NCI-H2107 treated with DMSO at 0.1 percent for 48 hours (cell line): Measurements from ENCODE around the gene SERPINI2.

Source experiments
- DNase-seq: peaks from one replicate; lab custom pipeline; 2025; ENCODE audit not compliant: unreplicated experiment; lab: John Stamatoyannopoulos, UW

Gene SERPINI2, protein sequence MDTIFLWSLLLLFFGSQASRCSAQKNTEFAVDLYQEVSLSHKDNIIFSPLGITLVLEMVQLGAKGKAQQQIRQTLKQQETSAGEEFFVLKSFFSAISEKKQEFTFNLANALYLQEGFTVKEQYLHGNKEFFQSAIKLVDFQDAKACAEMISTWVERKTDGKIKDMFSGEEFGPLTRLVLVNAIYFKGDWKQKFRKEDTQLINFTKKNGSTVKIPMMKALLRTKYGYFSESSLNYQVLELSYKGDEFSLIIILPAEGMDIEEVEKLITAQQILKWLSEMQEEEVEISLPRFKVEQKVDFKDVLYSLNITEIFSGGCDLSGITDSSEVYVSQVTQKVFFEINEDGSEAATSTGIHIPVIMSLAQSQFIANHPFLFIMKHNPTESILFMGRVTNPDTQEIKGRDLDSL

GRCh38 chr3:167473863-167474262 is at the start of gene SERPINI2:
Gene SERPINI2, minus strand, starts transcription at chr3:167474042. Its CDS starts 2,208 bp downstream, at chr3:167471834.
- DNase-seq, result no peak

- DNase-seq, result no peak
Measured at GRCh38 chr3:167521006-167521355, 47.1 kb upstream of the SERPINI2 start.

- no peak for DNase-seq
Measured at GRCh38 chr3:167520266-167521005, 46.6 kb upstream of the SERPINI2 start.

DNA sequence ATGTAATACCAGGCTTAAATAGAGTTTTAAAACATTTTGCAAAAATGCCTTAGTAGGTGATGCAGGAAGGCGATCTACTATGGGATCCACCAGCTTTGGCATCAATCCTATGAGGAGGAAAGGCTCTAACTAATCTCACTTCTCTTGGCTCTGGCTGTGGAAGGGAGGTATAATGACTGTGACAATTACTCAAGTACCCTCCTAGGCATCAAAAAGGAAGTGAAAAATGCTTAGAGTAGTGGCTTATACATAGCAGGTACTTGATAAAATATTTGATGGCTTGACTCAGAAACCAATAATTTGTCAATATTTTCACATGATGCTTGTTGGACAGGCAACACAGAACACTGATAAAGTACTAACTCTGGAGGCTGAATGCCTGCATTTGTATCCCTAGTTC is 34.1 kb upstream of the SERPINI2 start:
- DNase-seq, result no peak

DNA sequence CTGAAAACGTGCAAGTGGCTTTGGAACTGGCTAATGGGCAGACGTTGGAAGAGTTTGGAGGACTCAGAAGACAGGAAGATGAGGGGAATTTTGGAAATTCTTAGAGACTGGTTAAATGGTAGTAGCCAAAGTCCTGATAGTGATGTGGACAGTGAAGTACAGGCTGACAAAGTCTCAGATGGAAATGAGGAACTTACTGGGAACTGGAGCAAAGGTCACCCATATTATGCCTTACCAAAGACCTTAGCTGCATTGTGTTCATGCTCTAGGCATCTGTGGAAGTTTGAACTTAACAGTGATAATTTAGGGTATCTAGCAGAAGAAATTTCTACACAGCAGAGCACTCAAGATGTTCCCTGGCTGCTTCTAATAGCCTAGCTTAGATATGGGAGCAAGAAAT is 28.6 kb upstream of the SERPINI2 start:
- no peak for DNase-seq

DNA sequence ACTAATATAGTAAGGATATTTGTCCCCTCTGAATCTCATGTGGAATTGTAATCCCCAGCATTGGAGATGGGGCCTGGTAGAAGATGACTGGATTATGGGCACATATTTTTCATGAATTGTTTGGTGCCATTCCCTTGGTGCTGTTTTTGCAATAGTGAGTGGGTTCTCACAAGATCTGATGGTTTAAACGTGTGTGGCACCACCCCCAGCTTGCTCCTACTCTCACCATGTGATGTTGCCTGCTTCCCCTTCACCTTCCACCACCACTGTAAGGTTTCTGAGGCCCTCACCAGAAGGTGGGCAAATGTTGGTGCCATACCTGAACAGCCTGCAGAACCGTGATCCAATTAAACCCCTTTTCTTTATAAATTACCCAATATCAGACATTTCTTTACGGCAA is 28.1 kb upstream of the SERPINI2 start:
- DNase-seq, result no peak

- no peak for DNase-seq
Measured at GRCh38 chr3:167497903-167498302, 24.1 kb upstream of the SERPINI2 start.

DNA sequence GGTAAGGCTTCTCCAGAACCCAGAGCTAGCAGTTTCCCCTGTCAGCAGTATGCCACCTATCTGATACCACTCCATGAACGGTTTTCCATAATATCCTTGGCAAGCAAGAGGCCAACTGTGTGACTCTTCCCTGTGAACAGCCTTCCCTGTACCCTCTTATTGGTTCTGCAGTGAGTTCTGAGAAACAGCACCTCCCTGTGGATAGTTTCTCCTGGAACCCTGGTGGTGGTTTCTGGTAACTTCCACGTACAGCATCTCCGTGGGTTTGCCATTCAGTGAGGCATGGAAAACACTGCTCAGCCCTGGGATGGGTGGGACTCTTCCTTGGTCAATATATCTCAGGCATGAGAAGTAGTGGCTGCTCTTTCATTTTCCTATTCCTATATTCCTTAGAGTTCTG is 19.4 kb upstream of the SERPINI2 start:
- no peak for DNase-seq

DNA sequence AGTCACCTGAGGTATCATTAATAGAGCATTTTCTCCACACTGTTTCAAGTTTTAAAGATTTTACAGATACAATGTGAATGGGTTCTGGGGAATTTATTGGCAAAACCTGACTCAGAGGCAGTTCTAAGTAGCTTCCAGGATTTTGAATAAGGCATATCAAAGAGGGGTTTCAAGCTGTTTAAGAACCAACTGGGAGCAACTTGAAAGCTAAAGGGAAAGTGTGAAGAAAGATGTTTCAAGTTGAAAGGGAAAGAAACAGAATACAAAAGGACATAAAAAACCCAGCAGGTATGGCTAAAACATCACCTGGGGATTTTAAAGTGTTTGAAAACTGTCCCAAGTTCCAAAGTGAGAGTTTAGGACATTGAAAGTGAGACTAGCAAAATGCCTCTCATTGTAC is 17.8 kb upstream of the SERPINI2 start:
- DNase-seq, result no peak

DNA sequence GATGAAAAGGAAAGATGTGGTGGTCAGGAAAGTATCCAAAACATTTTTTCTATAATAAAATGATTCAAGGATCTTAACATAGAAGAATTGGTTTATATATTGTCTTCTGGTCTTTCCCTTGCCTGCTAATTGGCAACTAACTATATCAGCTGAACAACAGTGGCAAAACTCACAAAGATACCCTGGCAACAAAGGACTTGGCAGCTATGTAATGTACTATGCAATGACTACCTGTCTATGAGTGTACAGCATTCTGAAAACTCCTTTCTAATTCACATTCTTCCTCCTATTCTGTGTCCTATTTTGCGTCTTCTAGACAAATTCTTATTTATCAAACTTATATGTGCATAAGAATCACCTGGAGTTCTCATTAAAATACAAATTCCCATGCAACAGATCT is 15.7 kb upstream of the SERPINI2 start:
- no peak for DNase-seq

- no peak for DNase-seq
Measured at GRCh38 chr3:167487556-167487955, 13.7 kb upstream of the SERPINI2 start.

- no peak for DNase-seq
Measured at GRCh38 chr3:167484551-167484950, 10.7 kb upstream of the SERPINI2 start.

DNA sequence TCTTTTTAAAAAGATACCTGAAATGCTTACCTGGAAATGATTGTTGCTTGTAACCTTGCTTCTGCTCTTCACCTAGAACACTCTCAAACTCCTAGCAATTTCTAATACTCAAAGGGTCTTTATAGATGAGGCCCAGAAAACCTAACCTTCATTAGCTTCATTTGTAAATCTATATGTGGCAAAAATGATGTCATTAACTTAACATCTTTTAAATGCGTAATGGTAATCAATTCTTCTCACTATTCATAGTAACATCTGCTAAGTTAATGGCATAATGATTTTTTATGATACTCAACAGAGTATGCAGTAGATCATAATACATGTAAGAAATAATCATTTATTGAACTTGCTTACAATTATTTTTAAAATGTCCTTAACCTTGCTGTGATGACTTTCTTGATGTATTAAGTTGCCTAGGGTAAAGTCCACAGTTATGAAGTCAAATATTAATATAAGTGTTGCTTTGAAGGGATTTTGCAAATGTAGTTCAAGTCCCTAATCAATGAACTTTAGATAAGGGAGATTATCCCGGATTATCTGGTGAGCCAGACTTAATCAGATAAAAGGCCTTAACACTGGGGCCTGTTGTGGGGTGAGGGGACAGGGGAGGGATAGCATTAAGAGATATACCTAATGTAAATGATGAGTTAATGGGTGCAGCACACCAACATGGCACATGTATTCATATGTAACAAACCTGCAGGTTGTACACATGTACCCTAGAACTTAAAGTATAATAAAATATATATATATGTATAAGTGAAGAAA is 10.1 kb upstream of the SERPINI2 start:
- no peak for DNase-seq

- no peak for DNase-seq
Measured at GRCh38 chr3:167481164-167481563, 7.3 kb upstream of the SERPINI2 start.

DNA sequence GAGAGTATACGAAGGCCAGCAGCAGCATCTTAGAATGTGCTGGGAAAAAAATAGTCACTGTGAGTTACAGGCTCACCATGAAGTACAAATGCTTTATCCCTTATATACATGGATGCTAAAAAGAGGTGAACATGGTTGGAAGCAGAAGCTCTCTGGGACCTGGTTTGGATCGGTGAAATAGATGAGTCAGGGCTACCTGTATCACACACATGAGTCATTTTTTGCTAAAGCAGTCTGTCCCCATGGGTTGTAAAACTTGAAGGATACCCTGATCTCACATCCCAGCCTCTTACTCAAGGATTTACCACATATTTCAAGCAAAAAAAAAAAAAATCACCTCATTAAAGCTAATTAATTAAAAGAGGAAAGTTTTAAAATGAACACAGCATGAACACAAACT is 6.9 kb upstream of the SERPINI2 start:
- DNase-seq, result no peak

GRCh38 chr3:167469381-167469780 is 4.5 kb downstream of the SERPINI2 start:
- no peak for DNase-seq

GRCh38 chr3:167467848-167468611 is 5.8 kb downstream of the SERPINI2 start:
- DNase-seq, result no peak

DNA sequence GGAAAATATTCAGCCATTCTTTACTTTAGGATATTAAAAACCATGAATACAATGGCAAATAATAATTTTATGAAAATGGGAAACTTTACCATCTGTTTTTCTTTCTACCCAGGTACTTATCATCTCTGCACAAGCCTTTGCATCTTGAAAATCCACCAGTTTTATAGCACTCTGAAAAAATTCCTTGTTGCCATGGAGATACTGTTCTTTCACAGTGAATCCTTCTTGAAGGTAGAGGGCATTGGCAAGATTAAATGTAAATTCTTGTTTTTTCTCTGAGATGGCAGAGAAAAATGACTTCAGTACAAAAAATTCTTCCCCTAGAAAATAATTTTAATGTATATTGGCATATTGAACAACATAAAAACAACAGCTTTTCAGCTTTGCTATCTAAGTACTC is 6.9 kb downstream of the SERPINI2 start:
- no peak for DNase-seq

- no peak for DNase-seq
Measured at GRCh38 chr3:167456157-167456799, 17.6 kb downstream of the SERPINI2 start.

DNA sequence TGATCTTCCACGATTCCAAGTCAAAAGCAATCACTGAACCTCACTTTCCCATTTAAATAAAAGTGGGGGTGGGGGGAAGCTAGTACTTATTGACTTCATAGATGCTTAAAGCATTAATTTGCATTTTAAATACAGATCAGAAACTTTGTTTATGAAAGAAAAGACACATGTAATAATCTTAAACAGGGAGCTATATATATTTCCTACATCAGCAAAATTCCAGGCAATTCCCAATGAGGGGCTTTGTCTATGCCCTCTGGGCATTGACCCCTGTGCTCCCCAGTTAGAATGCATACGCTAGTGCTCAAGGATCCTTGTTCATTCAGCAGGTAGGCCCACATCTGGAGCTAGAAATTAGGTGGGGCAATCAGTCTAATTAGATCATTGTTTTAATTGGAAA is 20.0 kb downstream of the SERPINI2 start:
- no peak for DNase-seq

DNA sequence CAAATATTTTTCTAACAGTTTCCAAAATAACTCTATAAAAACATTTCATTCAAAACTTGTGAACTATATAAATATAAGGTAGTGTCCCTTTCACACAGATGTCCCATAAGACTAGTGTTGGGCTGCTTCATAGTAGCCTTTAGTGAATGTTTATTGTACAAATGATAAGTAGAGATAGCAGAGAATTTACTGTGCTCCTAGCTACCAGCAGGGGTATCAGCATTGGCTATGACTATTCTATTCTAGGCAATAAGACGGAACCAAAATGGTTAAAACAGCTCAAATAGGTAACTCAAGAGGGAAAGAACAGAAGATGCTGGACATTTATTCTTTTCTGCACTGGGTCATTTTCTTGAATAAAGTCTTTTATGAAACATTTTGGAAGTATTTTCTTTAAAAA is 22.6 kb downstream of the SERPINI2 start:
- DNase-seq, result no peak
